ENCODE measurements around the gene ARHGEF17.
"Not testable (repeated sequence)": the region's sequence is repeated elsewhere in the genome, so short reads cannot be mapped to it uniquely, and the experiment has no call there.

Gene ARHGEF17

GRCh38 chr11:73268671-73269271, 39.3 kb upstream of the ARHGEF17 start:
- in situ Hi-C loops (cut with HindIII; ENCODE audit: low pct_unique_long_range_greater_than_20kb, low sequenced_read_pairs), result no loop called here
- DNase-seq (ENCODE audit: low read depth in 1 of 2, low spot score in 1 of 2), result no peak
- TF ChIP-seq JUND (IDR thresholded peaks at IDR 0.05; ENCODE audit: low read depth), result no peak

- peak in 1 of 2 experiments; percentile 89 for DNase-seq (ENCODE audit: low read depth in 1 of 2, low spot score in 1 of 2)
- in situ Hi-C loops (cut with HindIII; ENCODE audit: low pct_unique_long_range_greater_than_20kb, low sequenced_read_pairs), result no loop called here
- TF ChIP-seq JUND (IDR thresholded peaks at IDR 0.05; ENCODE audit: low read depth), result no peak
These were observed 38.5 kb upstream of the ARHGEF17 start for GRCh38 chr11:73269459-73270015.

- in situ Hi-C loops (cut with HindIII; ENCODE audit: low pct_unique_long_range_greater_than_20kb, low sequenced_read_pairs), result no loop called here
- TF ChIP-seq JUND (IDR thresholded peaks at IDR 0.05; ENCODE audit: low read depth), result no peak
- DNase-seq (ENCODE audit: low read depth in 1 of 2, low spot score in 1 of 2), result no peak
These were observed 37.8 kb upstream of the ARHGEF17 start for GRCh38 chr11:73270016-73270854.

- in situ Hi-C loops (cut with HindIII; ENCODE audit: low pct_unique_long_range_greater_than_20kb, low sequenced_read_pairs), result no loop called here
- TF ChIP-seq JUND (IDR thresholded peaks at IDR 0.05; ENCODE audit: low read depth), result no peak
- DNase-seq (ENCODE audit: low read depth in 1 of 2, low spot score in 1 of 2), result no peak
These were observed 37.1 kb upstream of the ARHGEF17 start for GRCh38 chr11:73270855-73271477.

- DNase-seq (ENCODE audit: low read depth in 1 of 2, low spot score in 1 of 2); in situ Hi-C loops (cut with HindIII; ENCODE audit: low pct_unique_long_range_greater_than_20kb, low sequenced_read_pairs): not testable (repeated sequence)
These were observed 36.6 kb upstream of the ARHGEF17 start for GRCh38 chr11:73271478-73271865.

- in situ Hi-C loops (cut with HindIII; ENCODE audit: low pct_unique_long_range_greater_than_20kb, low sequenced_read_pairs), result no loop called here
- no peak for TF ChIP-seq JUND (IDR thresholded peaks at IDR 0.05; ENCODE audit: low read depth)
- DNase-seq (ENCODE audit: low read depth in 1 of 2, low spot score in 1 of 2), result peak; percentile 82 to 98
These were observed 36.0 kb upstream of the ARHGEF17 start, which contains the start of gene P2RY6 for GRCh38 chr11:73271936-73272679. TSS of gene P2RY6 (plus strand) at chr11:73272338. CDS start at chr11:73296519, 24,181 bp downstream.

GRCh38 chr11:73272680-73273038, 35.4 kb upstream of the ARHGEF17 start:
- in situ Hi-C loops (cut with HindIII; ENCODE audit: low pct_unique_long_range_greater_than_20kb, low sequenced_read_pairs), result no loop called here
- DNase-seq (ENCODE audit: low read depth in 1 of 2, low spot score in 1 of 2), result no peak
- no peak for TF ChIP-seq JUND (IDR thresholded peaks at IDR 0.05; ENCODE audit: low read depth)

- peak in 1 of 2 experiments; percentile 49 for DNase-seq (ENCODE audit: low read depth in 1 of 2, low spot score in 1 of 2)
- TF ChIP-seq JUND (IDR thresholded peaks at IDR 0.05; ENCODE audit: low read depth), result no peak
- in situ Hi-C loops (cut with HindIII; ENCODE audit: low pct_unique_long_range_greater_than_20kb, low sequenced_read_pairs), result no loop called here
These were observed 34.7 kb upstream of the ARHGEF17 start for GRCh38 chr11:73273222-73273895.

- in situ Hi-C loops (cut with HindIII; ENCODE audit: low pct_unique_long_range_greater_than_20kb, low sequenced_read_pairs); DNase-seq (ENCODE audit: low read depth in 1 of 2, low spot score in 1 of 2): not testable (repeated sequence)
These were observed 33.9 kb upstream of the ARHGEF17 start for GRCh38 chr11:73274191-73274590.

- in situ Hi-C loops (cut with HindIII; ENCODE audit: low pct_unique_long_range_greater_than_20kb, low sequenced_read_pairs), result no loop called here
- no peak for TF ChIP-seq JUND (IDR thresholded peaks at IDR 0.05; ENCODE audit: low read depth)
- DNase-seq (ENCODE audit: low read depth in 1 of 2, low spot score in 1 of 2), result peak in 1 of 2 experiments; percentile 40
These were observed 33.2 kb upstream of the ARHGEF17 start for GRCh38 chr11:73274722-73275380.

GRCh38 chr11:73275381-73275750, 32.7 kb upstream of the ARHGEF17 start:
- peak; percentile 63 to 99 for DNase-seq (ENCODE audit: low read depth in 1 of 2, low spot score in 1 of 2)
- TF ChIP-seq JUND (IDR thresholded peaks at IDR 0.05; ENCODE audit: low read depth), result no peak
- in situ Hi-C loops (cut with HindIII; ENCODE audit: low pct_unique_long_range_greater_than_20kb, low sequenced_read_pairs), result no loop called here
